Measurements from ENCODE around the gene HHATL.

DNA sequence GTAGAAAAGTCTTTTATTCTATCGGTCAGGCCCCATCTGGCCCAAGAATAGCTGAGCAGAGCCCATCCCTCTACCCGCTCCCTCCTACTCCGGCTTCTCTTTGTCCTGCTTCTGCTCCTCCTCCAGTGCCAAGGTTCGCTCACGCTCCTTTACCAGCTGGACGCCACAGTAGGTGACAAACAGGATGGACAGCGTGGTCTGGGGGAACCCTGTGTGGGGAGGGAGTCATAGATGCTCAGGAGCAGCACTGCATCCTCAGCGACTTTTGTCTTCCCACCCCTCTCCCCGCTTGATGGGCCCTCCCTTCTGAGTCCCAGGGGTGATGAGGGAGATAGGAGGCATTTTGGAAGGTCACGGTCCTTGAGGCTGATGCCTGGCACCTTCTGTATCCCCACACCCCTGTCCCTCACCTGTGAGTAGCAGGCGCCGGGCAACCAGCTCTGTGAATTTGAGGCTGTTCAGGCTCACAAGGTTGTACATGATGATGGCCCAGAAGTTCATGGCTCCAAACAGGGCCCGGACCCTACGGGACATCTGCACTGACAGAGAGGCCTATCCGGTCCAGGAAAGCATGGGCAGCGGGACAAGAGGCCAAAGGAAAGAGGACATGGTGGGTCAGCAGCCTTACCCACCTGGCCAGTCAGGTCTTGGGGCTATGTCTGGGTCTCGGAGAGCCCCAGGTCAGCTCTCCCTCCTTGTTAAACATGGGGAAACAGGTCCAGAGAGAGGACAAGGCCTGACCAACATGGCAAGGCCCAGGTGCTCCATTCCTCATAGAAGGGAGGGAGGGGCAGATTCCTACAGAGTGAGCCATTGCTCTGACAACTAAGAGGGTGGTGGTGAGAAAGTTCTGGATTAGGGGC, 9.7 kb downstream of the HHATL start:
- no peak for TF ChIP-seq POLR2A (IDR thresholded peaks at IDR 0.05; ENCODE audit: low read length)
- no peak for TF ChIP-seq GATA1 (IDR thresholded peaks at IDR 0.05; ENCODE audit: low read depth, low read length)

Data from erythroblast (primary cell).